GM19438 (cell line): ENCODE measurements around the gene ADH7.
A peak's percentile ranks its signal among the peaks of the same experiment; 100 is the strongest.

Source experiments
- ATAC-seq: cut with Tn5 transposase; IDR thresholded peaks from one replicate; pipeline ENCODE4 v1.9.1; 2021; ENCODE audit warnings: low read depth; ENCODE audit not compliant: unreplicated experiment

Gene ADH7

GRCh38 chr4:99435154-99435553 lies at the start of gene ADH7:
ADH7 (minus strand) TSS chr4:99435342; CDS start chr4:99435233, 109 bp downstream.
- ATAC-seq, result no peak

GRCh38 chr4:99483636-99484035 lies 48.5 kb upstream of the ADH7 start:
- no peak for ATAC-seq

GRCh38 chr4:99473131-99473530 lies 38.0 kb upstream of the ADH7 start:
- ATAC-seq, result no peak

GRCh38 chr4:99471896-99472295 lies 36.8 kb upstream of the ADH7 start:
- no peak for ATAC-seq

- no peak for ATAC-seq
Observed at GRCh38 chr4:99471349-99471748, 36.2 kb upstream of the ADH7 start.

GRCh38 chr4:99468889-99469288 lies 33.7 kb upstream of the ADH7 start:
- no peak for ATAC-seq

- no peak for ATAC-seq
Observed at GRCh38 chr4:99467887-99468286, 32.7 kb upstream of the ADH7 start.

GRCh38 chr4:99463566-99463965 lies 28.4 kb upstream of the ADH7 start:
- ATAC-seq, result no peak

GRCh38 chr4:99462875-99463464 lies 27.8 kb upstream of the ADH7 start:
- ATAC-seq, result peak; percentile 90

- no peak for ATAC-seq
Observed at GRCh38 chr4:99461623-99462401, 26.7 kb upstream of the ADH7 start.

- ATAC-seq, result no peak
Observed at GRCh38 chr4:99459546-99460042, 24.5 kb upstream of the ADH7 start.

GRCh38 chr4:99458911-99459447 lies 23.8 kb upstream of the ADH7 start:
- no peak for ATAC-seq

GRCh38 chr4:99457676-99458075 lies 22.5 kb upstream of the ADH7 start:
- no peak for ATAC-seq

GRCh38 chr4:99457270-99457669 lies 22.1 kb upstream of the ADH7 start:
- ATAC-seq, result no peak

GRCh38 chr4:99447513-99447912 lies 12.4 kb upstream of the ADH7 start:
- ATAC-seq, result peak; percentile 32

- ATAC-seq, result peak; percentile 94
Observed at GRCh38 chr4:99447079-99447478, 11.9 kb upstream of the ADH7 start.

GRCh38 chr4:99438405-99438780 lies 3.3 kb upstream of the ADH7 start:
- no peak for ATAC-seq

GRCh38 chr4:99437723-99438404 lies 2.7 kb upstream of the ADH7 start:
- no peak for ATAC-seq

GRCh38 chr4:99436976-99437722 lies 2.0 kb upstream of the ADH7 start:
- no peak for ATAC-seq

- ATAC-seq, result no peak
Observed at GRCh38 chr4:99436462-99436861, 1.3 kb upstream of the ADH7 start.

- ATAC-seq, result no peak
Observed at GRCh38 chr4:99430106-99430505, 5.0 kb downstream of the ADH7 start.
